Hepatocyte (in vitro differentiated cells): Measurements from ENCODE around the gene AUH. TPM values are rescaled to one million over a fixed set of nuclear protein-coding genes. Genes with fewer than 3 reads are reported as not detected.

Experiments
- DNase-seq: peaks from one replicate; pipeline ENCODE4 v3.0.0-alpha.2; 2016; ENCODE audit warnings: low spot score
- H2AFZ ChIP-seq: fragments of 200-600 bp; sonication (generic); 2 replicates; pipeline ENCODE4 v1.6.0; 2016; ENCODE audit warnings: antibody characterized with exemption, mild to moderate bottlenecking
- H3K27ac ChIP-seq: fragments of 200-600 bp; sonication (generic); 2 replicates; pipeline ENCODE4 v1.5.1; 2016; ENCODE audit warnings: mild to moderate bottlenecking
- H3K27me3 ChIP-seq: fragments of 200-600 bp; sonication (generic); 2 replicates; pipeline ENCODE4 v1.6.1; 2016
- H3K36me3 ChIP-seq: fragments of 200-600 bp; sonication (generic); replicated peaks from 2 replicates; pipeline ENCODE4 v1.5.1; 2016; ENCODE audit warnings: low read depth; ENCODE audit not compliant: insufficient read depth
- H3K4me1 ChIP-seq: fragments of 200-600 bp; sonication (generic); 2 replicates; pipeline ENCODE4 v1.5.1; 2016; ENCODE audit warnings: mild to moderate bottlenecking, moderate library complexity; ENCODE audit not compliant: insufficient read depth
- H3K4me2 ChIP-seq: fragments of 200-600 bp; sonication (generic); 2 replicates; pipeline ENCODE4 v1.6.0; 2016
- H3K4me3 ChIP-seq: fragments of 200-600 bp; sonication (generic); 2 replicates; pipeline ENCODE4 v1.5.1; 2016; ENCODE audit warnings: mild to moderate bottlenecking
- H3K79me2 ChIP-seq: fragments of 200-600 bp; sonication (generic); 2 replicates; pipeline ENCODE4 v1.6.0; 2017; ENCODE audit warnings: mild to moderate bottlenecking
- H3K9me2 ChIP-seq: fragments of 200-600 bp; sonication (generic); replicated peaks from 2 replicates; pipeline ENCODE4 v1.6.0; 2017; ENCODE audit warnings: mild to moderate bottlenecking; ENCODE audit not compliant: insufficient read depth
- H3K9me3 ChIP-seq: fragments of 200-600 bp; sonication (generic); 2 replicates; pipeline ENCODE4 v1.5.1; 2016; ENCODE audit warnings: low read depth, mild to moderate bottlenecking
- H4K20me1 ChIP-seq: fragments of 200-600 bp; sonication (generic); 2 replicates; pipeline ENCODE4 v1.6.0; 2016; ENCODE audit warnings: mild to moderate bottlenecking; ENCODE audit not compliant: insufficient read depth, poor library complexity, severe bottlenecking
- CTCF ChIP-seq: fragments of 200-600 bp; sonication (generic); IDR thresholded peaks from 2 replicates; pipeline ENCODE4 v1.5.1; 2016; ENCODE audit warnings: antibody characterized with exemption, mild to moderate bottlenecking; ENCODE audit not compliant: poor library complexity
- EZH2 ChIP-seq: fragments of 200-600 bp; sonication (generic); IDR thresholded peaks from 2 replicates; pipeline ENCODE4 v1.6.1; 2016; ENCODE audit warnings: antibody characterized with exemption, mild to moderate bottlenecking, borderline replicate concordance
- EZH2phosphoT487 ChIP-seq: fragments of 200-600 bp; sonication (generic); IDR thresholded peaks from one replicate; pipeline ENCODE4 v1.6.1; 2018; ENCODE audit warnings: antibody characterized with exemption, mild to moderate bottlenecking, low read depth, moderate library complexity; ENCODE audit not compliant: unreplicated experiment, severe bottlenecking
- WGBS: methylation state at CpG from one replicate; pipeline ENCODE4 v1.1.6; 2016; ENCODE audit warnings: low lambda C conversion rate; ENCODE audit errors: missing lambda C conversion rate; 5-methylcytosine and 5-hydroxymethylcytosine counted together
- polyA plus RNA-seq: library from polyadenylated mRNA; unstranded; fragments of >200 nt; fragmentation: Nextera tagmentation; extraction: Ambion mirVana; gene quantifications from 2 replicates; pipeline ENCODE4 v1.2.1, GENCODE V29; 2016
- total RNA-seq: library from RNA; depleted of rRNA; stranded (reverse); fragments of >200 nt; gene quantifications from 2 replicates; pipeline ENCODE4 v1.2.3, GENCODE V29; 2014

AUH gene
- total and polyA plus RNA-seq, 2 experiments from 2014 or later: 19.5 to 25.0 TPM

DNA sequence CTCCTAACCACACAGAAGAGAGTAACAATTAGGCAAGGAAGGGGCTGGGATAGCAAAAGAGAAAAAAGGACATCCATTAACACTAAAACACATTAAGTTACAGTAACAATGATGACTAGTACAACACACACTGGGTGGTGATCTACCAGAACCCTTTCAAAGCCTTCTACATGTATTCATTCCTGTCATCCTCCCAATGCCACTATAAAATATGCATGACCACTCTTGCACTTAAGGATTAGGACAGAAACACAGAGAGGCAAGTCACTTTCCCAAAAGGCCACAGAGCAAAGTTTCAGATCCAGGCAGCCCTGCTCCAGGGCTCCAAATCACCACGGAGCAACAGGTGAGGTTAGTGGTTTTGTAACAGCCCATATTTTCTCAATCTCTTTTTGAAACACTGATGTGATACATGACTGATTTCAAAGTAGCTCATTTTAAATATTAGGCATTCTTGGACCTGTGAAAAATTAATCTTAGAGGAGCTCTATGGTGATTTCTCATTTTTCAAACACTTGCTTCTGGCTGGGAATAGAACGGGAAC, 86.7 kb downstream of the AUH start:
- WGBS: 95% methylated on average over 2 of the region's 2 CpGs
- H3K4me2 ChIP-seq: no peak overlapping the region
- H3K9me3 ChIP-seq: no peaks in the 10 kb centered on the region
- no peaks in the 10 kb centered on the region for H4K20me1 ChIP-seq
- no peak overlapping the region for H3K4me3 ChIP-seq
- H3K27me3 ChIP-seq: no peaks in the 10 kb centered on the region
- H3K27ac ChIP-seq: no peak overlapping the region
- no peaks in the 10 kb centered on the region for H3K79me2 ChIP-seq
- TF ChIP-seq EZH2phosphoT487 (no peak), EZH2 (no peak), CTCF (no peak)
- DNase-seq: no peak
- no peaks in the 10 kb centered on the region for H3K4me1 ChIP-seq
- no peak overlapping the region for H2AFZ ChIP-seq
- H3K9me2 ChIP-seq: no peaks in the 10 kb centered on the region
- H3K36me3 ChIP-seq: no peaks in the 10 kb centered on the region

DNA sequence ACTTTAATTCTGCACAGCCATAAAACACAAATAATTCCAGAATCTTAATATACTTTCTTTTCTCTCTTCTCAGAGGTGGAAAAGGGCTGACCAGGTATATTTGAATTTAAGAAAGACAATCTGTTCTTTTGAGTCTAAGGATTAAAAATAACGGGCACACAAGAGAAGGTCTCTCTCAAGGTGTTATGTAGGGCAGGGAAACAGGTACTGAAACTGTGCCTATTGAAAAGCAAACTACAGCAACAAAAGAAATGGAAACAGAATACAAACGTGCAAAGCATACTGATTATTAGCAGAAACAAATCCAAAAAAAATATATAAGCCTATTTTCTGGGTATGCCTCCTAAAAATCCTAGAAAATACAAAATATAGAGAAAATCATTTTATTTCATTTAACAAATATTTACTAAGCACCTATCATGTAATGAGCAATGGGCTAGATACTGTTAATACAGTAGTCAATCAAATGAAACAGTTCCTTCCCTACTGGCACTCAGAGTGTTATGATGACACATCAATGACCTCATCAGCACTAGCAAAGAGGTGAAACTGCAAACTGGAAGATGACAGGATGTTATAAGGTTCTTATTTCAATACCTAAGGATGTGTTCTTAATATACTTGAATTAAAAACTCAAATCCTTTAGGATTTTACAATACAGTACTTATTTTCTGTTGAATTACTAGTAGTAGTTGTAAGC, 87.7 kb downstream of the AUH start:
- DNase-seq: no peak
- Histone ChIP-seq H3K9me2 (no peaks in the 10 kb centered on the region), H3K4me1 (no peaks in the 10 kb centered on the region), H2AFZ (no peak overlapping the region), H3K36me3 (no peaks in the 10 kb centered on the region), H3K4me2 (no peak overlapping the region), H3K27ac (no peak overlapping the region), H3K4me3 (no peak overlapping the region), H3K79me2 (no peaks in the 10 kb centered on the region), H4K20me1 (no peaks in the 10 kb centered on the region), H3K27me3 (no peaks in the 10 kb centered on the region), H3K9me3 (no peaks in the 10 kb centered on the region)
- WGBS: 88% methylated on average over 2 of the region's 2 CpGs
- TF ChIP-seq EZH2phosphoT487: no peak

DNA sequence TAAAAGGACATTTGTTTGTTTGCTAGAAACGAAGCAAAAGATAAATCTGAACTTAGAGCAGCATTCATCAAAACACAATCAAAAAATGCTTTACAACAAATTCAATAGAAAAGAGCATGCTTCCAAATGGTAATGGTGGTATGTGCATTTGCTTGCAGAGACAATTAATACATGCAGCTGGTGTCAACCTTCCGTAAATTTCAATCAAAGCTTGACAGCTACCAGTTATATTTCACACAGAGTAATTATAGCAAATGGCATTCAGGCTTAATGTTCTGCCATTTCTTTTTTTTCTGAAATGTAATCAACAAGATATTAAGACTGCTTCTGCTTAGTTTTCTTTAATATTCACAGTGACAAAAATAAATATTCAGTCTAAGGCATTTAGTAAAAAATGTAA, 90.6 kb downstream of the AUH start:
- Histone ChIP-seq H3K4me1 (peaks cover 7% of the 10 kb centered on the region), H3K9me2 (no peaks in the 10 kb centered on the region), H3K27me3 (no peaks in the 10 kb centered on the region), H3K4me2 (no peak overlapping the region), H3K79me2 (no peaks in the 10 kb centered on the region), H3K27ac (no peak overlapping the region), H3K36me3 (no peaks in the 10 kb centered on the region), H4K20me1 (no peaks in the 10 kb centered on the region), H3K9me3 (no peaks in the 10 kb centered on the region), H3K4me3 (no peak overlapping the region), H2AFZ (no peak overlapping the region)
- no peak for TF ChIP-seq EZH2phosphoT487
- no peak for TF ChIP-seq CTCF
- TF ChIP-seq EZH2: no peak
- DNase-seq: no peak
- WGBS: 94% methylated on average over 2 of the region's 2 CpGs

GRCh38 chr9:91269907-91270491, 91.7 kb downstream of the AUH start:
- 83% methylated on average over 2 of the region's 2 CpGs for WGBS
- Histone ChIP-seq H4K20me1 (no peaks in the 10 kb centered on the region), H2AFZ (no peak overlapping the region), H3K4me2 (no peak overlapping the region), H3K9me3 (no peaks in the 10 kb centered on the region), H3K79me2 (no peaks in the 10 kb centered on the region), H3K27me3 (no peaks in the 10 kb centered on the region), H3K4me3 (no peak overlapping the region), H3K36me3 (no peaks in the 10 kb centered on the region), H3K4me1 (peaks cover 7% of the 10 kb centered on the region), H3K9me2 (no peaks in the 10 kb centered on the region), H3K27ac (no peak overlapping the region)
- no peak for TF ChIP-seq CTCF
- TF ChIP-seq EZH2: no peak
- no peak for TF ChIP-seq EZH2phosphoT487
- no peak for DNase-seq
